ENCODE data around the gene TOP3B. TPM values are rescaled to one million over a fixed set of nuclear protein-coding genes. Genes with fewer than 3 reads are reported as not detected.

Gene TOP3B
- total and polyA plus RNA-seq, 9 of the 15 experiments (the other 6 are each of a cell fraction or from before 2014, with no cell fraction given), result 3.0 to 188 (median 112) TPM

DNA sequence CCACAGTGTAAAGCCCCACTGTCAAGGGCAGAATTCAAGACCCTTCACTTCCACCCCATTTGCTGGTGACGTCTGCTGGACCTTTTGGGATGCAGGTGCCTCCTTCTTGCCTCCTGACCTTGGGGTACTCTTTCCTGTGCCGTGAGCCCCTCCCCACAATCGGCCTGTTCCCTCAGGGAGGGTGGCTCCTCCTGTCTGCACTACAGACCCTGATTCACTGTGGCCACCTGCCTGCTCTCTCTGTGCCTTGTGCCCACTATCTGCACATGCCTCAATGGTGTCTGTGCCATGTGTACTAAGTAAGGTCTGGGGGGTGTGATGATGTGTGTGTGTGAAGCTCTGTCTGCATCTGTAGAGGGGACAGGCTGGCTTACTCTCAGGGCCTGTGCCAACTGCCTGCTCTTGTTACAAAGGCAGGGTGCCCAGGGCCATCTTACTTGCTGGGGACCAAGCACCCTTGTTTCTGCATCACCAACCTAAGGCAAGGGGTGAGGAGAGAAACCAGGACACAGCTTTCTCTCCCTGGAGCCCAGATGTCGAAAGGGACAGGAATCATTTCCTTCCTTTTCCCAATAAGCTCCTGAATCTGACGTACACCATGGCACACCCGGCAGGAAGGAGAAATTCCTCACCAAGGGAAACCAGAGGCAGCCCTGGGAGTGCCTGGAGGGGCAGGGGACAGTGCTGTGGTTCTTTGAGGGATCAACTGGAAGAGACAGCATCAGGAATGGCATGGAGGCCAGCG is 33.6 kb downstream of the TOP3B start:
- H3K9me1 ChIP-seq (ENCODE audit: control insufficient read depth, insufficient read depth, low read length), result peaks cover 18% of the 10 kb centered on the region
- in situ Hi-C loops (cut with MboI), result loop anchor here (5.0 to 25.0 kb wide), 4 partner anchors 237 to 812 kb away; partner anchors contain the start of gene HIC2
- peaks cover 36% of the 10 kb centered on the region for H3K36me3 ChIP-seq (ENCODE audit: control insufficient read depth, insufficient read depth, low read length)
- H3K9me3 ChIP-seq (replicated peaks; ENCODE audit: control insufficient read depth, insufficient read depth, low read depth, low read length), result peaks cover 6% of the 10 kb centered on the region
- H3K4me1 ChIP-seq (replicated peaks in 1 of 2; ENCODE audit: control insufficient read depth in 2 of 2, insufficient read depth in 2 of 2, low read length in 2 of 2), result peaks cover 39 to 64% of the 10 kb centered on the region in 2 experiments
- WGBS (ENCODE audit: insufficient coverage, low coverage, missing lambda C conversion rate), result 79% methylated on average over 7 of the region's 7 CpGs
- peak overlapping the region; percentile 44 to 85; a peak in 3 of 4 replicates for H3K9ac ChIP-seq (ENCODE audit: insufficient read depth in 1 of 2, low read depth in 2 of 2, low read length in 2 of 2)
- no TSS peak for BruUV-seq (replicated peaks)
- DNase-seq (ENCODE audit: extremely low read depth in 1 of 4, low spot score in 3 of 4), result no peak
- ChIA-PET POLR2A (interaction anchor here (0.6 to 42.4 kb wide), 24 partner anchors 16 to 1495 kb away, joined by 3 to 1041 read pairs (median 4); partner anchors contain the start of genes MAPK1, TOP3B and ZNF280A), CTCF (ENCODE audit: low intra/inter-chr PET ratio) (interaction anchor here (2.6 to 3.5 kb wide), 2 partner anchors 12 to 237 kb away, joined by 42 to 44 read pairs; no protein-coding TSS in a partner anchor)
- H4K20me1 ChIP-seq (replicated peaks; ENCODE audit: control insufficient read depth, insufficient read depth, low read length), result peaks cover 11% of the 10 kb centered on the region; the same call in 1 of the 2 replicates
- intact Hi-C loops (cut with micrococcal nuclease), result no loop called here
- TF ChIP-seq CBX3 (IDR thresholded peaks at IDR 0.05; ENCODE audit: borderline replicate concordance in 1 of 2, low read length in 2 of 2), result peak in 1 of 2 experiments; percentile 80; a peak in 1 of 3 replicates
- TF ChIP-seq ETV1 (tag; conservative IDR thresholded peaks at IDR 0.05; ENCODE audit: low read depth), result no peak
- 0 out of 4 replicates have a peak, but pooled peaks of 1 of the 2 experiments have one; percentile 21 for TF ChIP-seq RCOR1 (IDR thresholded peaks at IDR 0.05; ENCODE audit: borderline replicate concordance in 1 of 2, low read depth in 2 of 2, low read length in 2 of 2)
- TF ChIP-seq SP2 (IDR thresholded peaks at IDR 0.05; ENCODE audit: extremely low read depth, low read depth, low read length, poor library complexity, severe bottlenecking), result peak; percentile 32
- TF ChIP-seq, protein P1, sequence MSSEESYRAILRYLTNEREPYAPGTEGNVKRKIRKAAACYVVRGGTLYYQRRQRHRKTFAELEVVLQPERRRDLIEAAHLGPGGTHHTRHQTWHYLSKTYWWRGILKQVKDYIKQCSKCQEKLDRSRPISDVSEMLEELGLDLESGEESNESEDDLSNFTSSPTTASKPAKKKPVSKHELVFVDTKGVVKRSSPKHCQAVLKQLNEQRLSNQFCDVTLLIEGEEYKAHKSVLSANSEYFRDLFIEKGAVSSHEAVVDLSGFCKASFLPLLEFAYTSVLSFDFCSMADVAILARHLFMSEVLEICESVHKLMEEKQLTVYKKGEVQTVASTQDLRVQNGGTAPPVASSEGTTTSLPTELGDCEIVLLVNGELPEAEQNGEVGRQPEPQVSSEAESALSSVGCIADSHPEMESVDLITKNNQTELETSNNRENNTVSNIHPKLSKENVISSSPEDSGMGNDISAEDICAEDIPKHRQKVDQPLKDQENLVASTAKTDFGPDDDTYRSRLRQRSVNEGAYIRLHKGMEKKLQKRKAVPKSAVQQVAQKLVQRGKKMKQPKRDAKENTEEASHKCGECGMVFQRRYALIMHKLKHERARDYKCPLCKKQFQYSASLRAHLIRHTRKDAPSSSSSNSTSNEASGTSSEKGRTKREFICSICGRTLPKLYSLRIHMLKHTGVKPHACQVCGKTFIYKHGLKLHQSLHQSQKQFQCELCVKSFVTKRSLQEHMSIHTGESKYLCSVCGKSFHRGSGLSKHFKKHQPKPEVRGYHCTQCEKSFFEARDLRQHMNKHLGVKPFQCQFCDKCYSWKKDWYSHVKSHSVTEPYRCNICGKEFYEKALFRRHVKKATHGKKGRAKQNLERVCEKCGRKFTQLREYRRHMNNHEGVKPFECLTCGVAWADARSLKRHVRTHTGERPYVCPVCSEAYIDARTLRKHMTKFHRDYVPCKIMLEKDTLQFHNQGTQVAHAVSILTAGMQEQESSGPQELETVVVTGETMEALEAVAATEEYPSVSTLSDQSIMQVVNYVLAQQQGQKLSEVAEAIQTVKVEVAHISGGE (CRISPR knock-in tag; IDR thresholded peaks at IDR 0.05), result no peak
- TF ChIP-seq WHSC1 (IDR thresholded peaks at IDR 0.05; ENCODE audit: low read length), result peak; percentile 18
- TF ChIP-seq SIX5 (IDR thresholded peaks at IDR 0.05; ENCODE audit: borderline replicate concordance in 1 of 2, insufficient read depth in 1 of 2, low read depth in 1 of 2, low read length in 2 of 2), result 0 out of 4 replicates have a peak, but pooled peaks of 1 of the 2 experiments have one; percentile 27
- no peak for FAIRE-seq
- H3K79me2 ChIP-seq (ENCODE audit: control insufficient read depth, insufficient read depth, low read length), result peaks cover 46% of the 10 kb centered on the region
- peak overlapping the region; percentile 6; the same call in 1 of the 2 replicates for H3K4me2 ChIP-seq (ENCODE audit: insufficient read depth, low read length)
- peak overlapping the region; percentile 52; the same call in 1 of the 3 replicates for H3K27ac ChIP-seq (ENCODE audit: extremely low read depth, low read depth, low read length)
- no peak overlapping the region for H3K4me3 ChIP-seq
- ATAC-seq, result no peak
- H2AFZ ChIP-seq (ENCODE audit: low read depth, low read length), result no peak overlapping the region
- H3K27me3 ChIP-seq (ENCODE audit: control insufficient read depth in 2 of 2, insufficient read depth in 2 of 2, low read length in 2 of 2), result no peaks in the 10 kb centered on the region
